Measurements from ENCODE around the gene ZMYM3.

DNA sequence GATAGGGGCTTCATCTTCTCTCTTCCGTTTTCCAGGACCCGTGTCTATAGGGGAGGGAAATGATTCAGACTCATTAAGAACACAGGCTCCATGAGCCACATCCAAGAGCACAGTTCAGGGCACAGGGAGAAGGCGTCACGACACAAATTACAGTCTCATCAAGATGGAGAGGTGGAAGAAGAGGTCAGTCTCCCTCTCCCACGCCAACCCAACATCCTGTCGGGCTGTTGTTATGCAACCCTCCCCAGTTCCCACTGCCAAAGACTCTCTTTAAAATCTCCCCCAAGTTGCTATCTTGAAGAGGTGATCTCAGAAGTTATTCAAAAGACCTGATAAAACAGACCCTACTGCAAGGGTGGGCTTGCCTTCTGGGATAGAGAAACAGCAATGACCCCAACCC lies 12.6 kb downstream of the ZMYM3 start:
- TF ChIP-seq CEBPB (IDR thresholded peaks at IDR 0.05) (no peak), TAF1 (IDR thresholded peaks at IDR 0.05; ENCODE audit: low read depth) (no peak), EGR1 (IDR thresholded peaks at IDR 0.05) (no peak), NFIC (IDR thresholded peaks at IDR 0.05) (no peak), CREB1 (IDR thresholded peaks at IDR 0.05; ENCODE audit: low read depth) (no peak), RAD21 (IDR thresholded peaks at IDR 0.05; ENCODE audit: low read depth) (no peak), EP300 (IDR thresholded peaks at IDR 0.05; ENCODE audit: borderline replicate concordance) (no peak), YY1 (IDR thresholded peaks at IDR 0.05; ENCODE audit: low read depth) (no peak)
- TF ChIP-seq, protein P1, sequence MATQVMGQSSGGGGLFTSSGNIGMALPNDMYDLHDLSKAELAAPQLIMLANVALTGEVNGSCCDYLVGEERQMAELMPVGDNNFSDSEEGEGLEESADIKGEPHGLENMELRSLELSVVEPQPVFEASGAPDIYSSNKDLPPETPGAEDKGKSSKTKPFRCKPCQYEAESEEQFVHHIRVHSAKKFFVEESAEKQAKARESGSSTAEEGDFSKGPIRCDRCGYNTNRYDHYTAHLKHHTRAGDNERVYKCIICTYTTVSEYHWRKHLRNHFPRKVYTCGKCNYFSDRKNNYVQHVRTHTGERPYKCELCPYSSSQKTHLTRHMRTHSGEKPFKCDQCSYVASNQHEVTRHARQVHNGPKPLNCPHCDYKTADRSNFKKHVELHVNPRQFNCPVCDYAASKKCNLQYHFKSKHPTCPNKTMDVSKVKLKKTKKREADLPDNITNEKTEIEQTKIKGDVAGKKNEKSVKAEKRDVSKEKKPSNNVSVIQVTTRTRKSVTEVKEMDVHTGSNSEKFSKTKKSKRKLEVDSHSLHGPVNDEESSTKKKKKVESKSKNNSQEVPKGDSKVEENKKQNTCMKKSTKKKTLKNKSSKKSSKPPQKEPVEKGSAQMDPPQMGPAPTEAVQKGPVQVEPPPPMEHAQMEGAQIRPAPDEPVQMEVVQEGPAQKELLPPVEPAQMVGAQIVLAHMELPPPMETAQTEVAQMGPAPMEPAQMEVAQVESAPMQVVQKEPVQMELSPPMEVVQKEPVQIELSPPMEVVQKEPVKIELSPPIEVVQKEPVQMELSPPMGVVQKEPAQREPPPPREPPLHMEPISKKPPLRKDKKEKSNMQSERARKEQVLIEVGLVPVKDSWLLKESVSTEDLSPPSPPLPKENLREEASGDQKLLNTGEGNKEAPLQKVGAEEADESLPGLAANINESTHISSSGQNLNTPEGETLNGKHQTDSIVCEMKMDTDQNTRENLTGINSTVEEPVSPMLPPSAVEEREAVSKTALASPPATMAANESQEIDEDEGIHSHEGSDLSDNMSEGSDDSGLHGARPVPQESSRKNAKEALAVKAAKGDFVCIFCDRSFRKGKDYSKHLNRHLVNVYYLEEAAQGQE (IDR thresholded peaks at IDR 0.05; ENCODE audit: low read depth) = no peak
- TF ChIP-seq, protein P2, sequence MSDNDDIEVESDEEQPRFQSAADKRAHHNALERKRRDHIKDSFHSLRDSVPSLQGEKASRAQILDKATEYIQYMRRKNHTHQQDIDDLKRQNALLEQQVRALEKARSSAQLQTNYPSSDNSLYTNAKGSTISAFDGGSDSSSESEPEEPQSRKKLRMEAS (IDR thresholded peaks at IDR 0.05) = no peak
- TF ChIP-seq, protein P3, sequence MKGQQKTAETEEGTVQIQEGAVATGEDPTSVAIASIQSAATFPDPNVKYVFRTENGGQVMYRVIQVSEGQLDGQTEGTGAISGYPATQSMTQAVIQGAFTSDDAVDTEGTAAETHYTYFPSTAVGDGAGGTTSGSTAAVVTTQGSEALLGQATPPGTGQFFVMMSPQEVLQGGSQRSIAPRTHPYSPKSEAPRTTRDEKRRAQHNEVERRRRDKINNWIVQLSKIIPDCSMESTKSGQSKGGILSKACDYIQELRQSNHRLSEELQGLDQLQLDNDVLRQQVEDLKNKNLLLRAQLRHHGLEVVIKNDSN (IDR thresholded peaks at IDR 0.05) = no peak
